Heart left ventricle (tissue), 16 donors: ENCODE results near the gene POLR2A. TPM values are rescaled to one million over a fixed set of nuclear protein-coding genes. Genes with fewer than 3 reads are reported as not detected.
A peak's percentile ranks its signal among the peaks of the same experiment; 100 is the strongest.
"Not testable (repeated sequence)": the region's sequence is repeated elsewhere in the genome, so short reads cannot be mapped to it uniquely, and the experiment has no call there.

Source experiments
- ATAC-seq, 4 donors: fragments of 200-7000 bp; cut with Tn5 transposase; one replicate each; pipeline ENCODE4 v1.9.1; 2020 to 2022; ENCODE audit warnings: moderate library complexity in 4 of 4, mild to moderate bottlenecking in 3 of 4, moderate number of reproducible peaks in 1 of 4
- DNase-seq, 5 donors: peaks; one replicate each; pipeline ENCODE4 v3.0.0-alpha.2; 2020
- H3K27ac ChIP-seq, 12 donors: fragments of 200-600 bp; sonication (generic) in 4 of 12; one replicate each; pipeline versions ENCODE4 v1.5.0 to v1.8.0; 2016 to 2022; ENCODE audit warnings: mild to moderate bottlenecking in 2 of 12
- H3K27me3 ChIP-seq, 9 donors: fragments of 200-600 bp; sonication (generic) in 2 of 9; one replicate each; pipeline versions ENCODE4 v1.5.1 to v1.8.0; 2016 to 2022; ENCODE audit warnings: mild to moderate bottlenecking in 3 of 9
- H3K36me3 ChIP-seq, 9 donors: fragments of 200-600 bp; sonication (generic) in 2 of 9; one replicate each; pipeline versions ENCODE4 v1.5.0 to v1.8.0; 2018 to 2022; ENCODE audit warnings: mild to moderate bottlenecking in 2 of 9
- H3K4me1 ChIP-seq, 12 donors: fragments of 200-600 bp; sonication (generic) in 4 of 12; one replicate each; pipeline versions ENCODE4 v1.5.0 to v1.8.0; 2016 to 2022; ENCODE audit warnings: mild to moderate bottlenecking in 3 of 12
- H3K4me3 ChIP-seq, 12 donors: fragments of 200-600 bp; sonication (generic) in 4 of 12; one replicate each; pipeline versions ENCODE4 v1.5.0 to v1.8.0; 2017 to 2022; ENCODE audit warnings: mild to moderate bottlenecking in 9 of 12, moderate library complexity in 4 of 12
- H3K9me3 ChIP-seq, 12 donors: fragments of 200-600 bp; sonication (generic) in 4 of 12; one replicate each; pipeline versions ENCODE4 v1.5.0 to v1.8.0; 2016 to 2022; ENCODE audit warnings: mild to moderate bottlenecking in 1 of 12
- CTCF ChIP-seq, 12 donors: fragments of 200-600 bp; sonication (generic) in 4 of 12; IDR thresholded peaks; one replicate each; pipeline versions ENCODE4 v1.5.0 to v1.8.0; 2018 to 2022; ENCODE audit warnings: antibody characterized with exemption in 12 of 12, mild to moderate bottlenecking in 5 of 12
- POLR2A ChIP-seq, 2 donors: fragments of 450-650 bp; IDR thresholded peaks; one replicate each; pipeline ENCODE4 v1.6.1; 2017; ENCODE audit warnings: antibody characterized with exemption in 2 of 2, mild to moderate bottlenecking in 2 of 2, moderate library complexity in 2 of 2
- WGBS, 4 donors: extraction: QIAGEN DNeasy Blood & Tissue Kit in 2 of 4; methylation state at CpG; one replicate each; pipeline versions ENCODE4 v1.1.5 to v1.1.7; 2013 to 2018; 5-methylcytosine and 5-hydroxymethylcytosine counted together
- intact Hi-C, 10 donors: fragments of 100-400 bp; cut with DNase I; formaldehyde crosslinking; loops; one replicate each; pipeline versions ENCODE4 v1.11.1 to v1.14.2; 2022
- polyA plus RNA-seq, 2 donors: library from polyadenylated mRNA; stranded (reverse); fragments of 200-250 nt; gene quantifications; one replicate each; pipeline ENCODE4 v1.2.3, GENCODE V29; 2013
- total RNA-seq, 9 donors: library from RNA; depleted of rRNA in 2 of 9; stranded (reverse); fragments of >200 nt in 2 of 9; fragmentation: NEBNext Ultra II Directional in 3 of 9; extraction: Animal tissue kit (Norgen Biotek cat#: 25700) in 3 of 9; gene quantifications; one replicate each; pipeline versions ENCODE4 v1.1.0 to v1.2.4, GENCODE V29; 2016 to 2023
- donor health status: ischemic (EF 13 %, LVEDD 7.1; RV severe dilation, severe dysfunction).
- donor health status: healthy with polysubstance abuse.
- donor health status: DM: no; HTN: yes; CAD: no.
- donor health status: DM: no; HTN: no; CAD: no.
- donor health status: ischemic (EF 25% LVEDD 6.9; RV normal size, moderate dysfunction).
- donor health status: ischemic (EF 25% LVEDD 5.7; RV mildly dilated, moderate dysfunction).
- donor health status: healthy.
- donor health status: DM: yes; HTN: yes; CAD: no.
- donor health status: ischemic (EF 35%, LVEDD 5.7; RV mildly dilated, moderate dysfunction).
- donor health status: nonischemic (EF 11% LVEDD 7.7; RV severe dilation, severe dysfunction).
- donor health status: DM: yes; HTN: yes; CAD: no.
- donor health status: PGD.
- donor health status: ischemic (EF 29% LVEDD 5.4; RV normal size, mild dysfunction).
- donor health status: nonischemic (EF 23%, LVEDD 6.1; RV moderate dilation, normal function).

The POLR2A gene
- total and polyA plus RNA-seq, 11 donors = 17.3 to 77.6 (median 41.5) TPM

GRCh38 chr17:7479213-7480088 is 4.7 kb upstream of the POLR2A start, which contains the start of gene ZBTB4:
TSS of gene ZBTB4 (minus strand) at chr17:7479631. CDS start at chr17:7466801, 12,830 bp downstream.
- Histone ChIP-seq H3K4me1 (peaks cover 7 to 78% (median 53%) of the 10 kb centered on the region in 12 donors), H3K4me3 (peak within 1 kb of the TSS; percentile 77 to 100 (median 96)), H3K9me3 (no peaks in the 10 kb centered on the region), H3K27me3 (no peaks in the 10 kb centered on the region), H3K36me3 (no peaks in the 10 kb centered on the region), H3K27ac (peak within 1 kb of the TSS; percentile 99 to 100 (median 100))
- WGBS, 4 donors = 1 to 2% (median 1%) methylated on average over 33 to 92 of the region's 92 CpGs
- intact Hi-C loops = loop anchor here (2.0 to 10.0 kb wide), 9 partner anchors 23 to 245 kb away; partner anchors contain the start of genes FGF11 (in 3 of the 10), KCTD11 (in 3 of the 10), TMEM102 (in 3 of the 10) and TMEM95 (in 2 of the 10)
- TF ChIP-seq POLR2A (IDR thresholded peaks at IDR 0.05) = peak; percentile 23 to 64
- TF ChIP-seq CTCF (IDR thresholded peaks at IDR 0.05) = no peak
- DNase-seq = peak; percentile 68 to 84 (median 78)
- peak in 2 of 4 donors; percentile 17 to 21 for ATAC-seq

DNA sequence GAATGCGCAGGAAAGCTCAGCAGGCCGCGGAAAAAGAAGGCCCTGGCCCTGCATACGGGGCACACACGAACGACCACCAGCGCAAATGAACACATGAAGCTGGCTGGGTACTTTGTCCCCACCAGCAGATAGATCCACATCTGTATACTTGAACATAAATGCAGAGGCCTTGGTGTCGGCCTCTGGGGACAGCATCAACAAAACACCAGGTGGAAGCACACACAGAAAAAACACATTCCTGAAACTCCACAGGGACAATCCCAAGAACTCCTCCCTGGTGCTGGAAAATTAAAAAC is 4.1 kb upstream of the POLR2A start:
- Histone ChIP-seq H3K4me3 (peak overlapping the region; percentile 77 to 100 (median 96)), H3K36me3 (no peaks in the 10 kb centered on the region), H3K27ac (peak overlapping the region; percentile 99 to 100 (median 100)), H3K4me1 (peaks cover 7 to 75% (median 47%) of the 10 kb centered on the region in 12 donors), H3K9me3 (no peaks in the 10 kb centered on the region), H3K27me3 (no peaks in the 10 kb centered on the region)
- ATAC-seq (no peak), DNase-seq (no peak)
- 2 to 7% (median 3%) methylated on average over 3 to 8 of the region's 8 CpGs for WGBS, 4 donors
- intact Hi-C loops = loop anchor here in 6 of 10 donors (5.0 to 10.0 kb wide), 7 partner anchors 43 to 245 kb away; partner anchors contain the start of genes FGF11 (in 3 of the 6), KCTD11 (in 3 of the 6), TMEM102 (in 3 of the 6) and TMEM95 (in 2 of the 6)
- TF ChIP-seq CTCF (IDR thresholded peaks at IDR 0.05) = no peak

DNA sequence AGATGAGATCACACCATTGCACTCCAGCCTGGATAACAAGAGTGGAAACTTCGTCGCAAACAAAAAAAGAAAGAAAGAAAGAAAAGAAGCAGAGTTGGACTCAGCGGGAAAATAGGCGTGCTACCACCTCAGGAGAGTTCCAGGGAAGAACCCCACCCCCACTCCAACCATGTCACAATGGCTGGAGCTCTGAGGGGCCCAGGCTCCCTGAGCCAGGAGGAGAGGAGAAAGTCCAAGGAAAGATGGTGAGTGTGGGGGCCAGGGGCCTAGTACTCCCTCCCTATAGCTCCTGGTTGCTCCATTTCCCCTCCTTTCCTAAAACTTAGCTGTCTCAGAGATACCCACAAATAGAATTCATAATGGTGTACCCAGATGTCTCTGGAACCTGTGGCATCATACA is 2.9 kb upstream of the POLR2A start, which contains the start of gene SLC35G6:
Gene SLC35G6, plus strand, starts transcription at position 172 of the 400 bp plus-strand sequence. Its CDS starts 71 bp downstream, at position 243.
- peak within 1 kb of the TSS in 9 of 12 donors; percentile 78 to 100 (median 96) for H3K4me3 ChIP-seq

GRCh38 chr17:7481842-7482741 is 2.1 kb upstream of the POLR2A start:
- peak in 1 of 5 donors; percentile 65 for DNase-seq
- H3K4me1 ChIP-seq = peaks cover 8 to 75% (median 46%) of the 10 kb centered on the region in 12 donors
- 81 to 87% (median 83%) methylated on average over 26 to 31 of the region's 31 CpGs for WGBS, 4 donors
- not testable (repeated sequence) for H3K9me3 ChIP-seq, H3K27me3 ChIP-seq, ATAC-seq, H3K4me3 ChIP-seq, H3K36me3 ChIP-seq
- peak overlapping the region in 11 of 12 donors; percentile 94 to 100 (median 100) for H3K27ac ChIP-seq
- intact Hi-C loops = loop anchor here in 6 of 10 donors (2.0 to 10.0 kb wide), 8 partner anchors 45 to 247 kb away; partner anchors contain the start of genes FGF11 (in 3 of the 6), KCTD11 (in 3 of the 6), TMEM102 (in 3 of the 6) and TMEM95 (in 2 of the 6)

More for the DNA sequence above, 2.9 kb upstream of the POLR2A start, which contains the start of gene SLC35G6:
- peak within 1 kb of the TSS; percentile 99 to 100 (median 100) for H3K27ac ChIP-seq
- intact Hi-C loops = loop anchor here in 6 of 10 donors (5.0 to 10.0 kb wide), 7 partner anchors 44 to 246 kb away; partner anchors contain the start of genes FGF11 (in 3 of the 6), KCTD11 (in 3 of the 6), TMEM102 (in 3 of the 6) and TMEM95 (in 2 of the 6)
- not testable (repeated sequence) for ATAC-seq, H3K9me3 ChIP-seq, H3K27me3 ChIP-seq, H3K36me3 ChIP-seq
- H3K4me1 ChIP-seq = peaks cover 12 to 75% (median 46%) of the 10 kb centered on the region in 12 donors
- DNase-seq = peak in 1 of 5 donors; percentile 16
- 92 to 95% (median 94%) methylated on average over 4 of the region's 4 CpGs for WGBS, 4 donors

DNA sequence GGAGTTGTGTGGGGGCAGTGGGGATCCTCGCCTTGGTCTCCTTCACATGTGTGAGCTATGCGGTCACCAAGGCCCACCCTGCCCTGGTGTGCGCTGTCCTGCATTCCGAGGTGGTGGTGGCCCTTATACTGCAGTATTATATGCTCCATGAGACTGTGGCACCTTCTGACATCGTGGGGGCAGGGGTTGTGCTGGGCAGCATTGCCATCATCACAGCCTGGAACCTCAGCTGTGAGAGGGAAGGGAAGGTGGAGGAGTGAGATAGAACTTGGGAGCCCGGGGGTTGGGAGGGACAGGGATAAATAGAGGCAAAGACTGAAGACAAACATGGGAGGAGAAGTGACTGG is 1.5 kb upstream of the POLR2A start:
- DNase-seq = peak in 1 of 5 donors; percentile 47
- intact Hi-C loops = loop anchor here in 6 of 10 donors (2.0 to 10.0 kb wide), 8 partner anchors 45 to 248 kb away; partner anchors contain the start of genes FGF11 (in 3 of the 6), KCTD11 (in 3 of the 6), TMEM102 (in 3 of the 6) and TMEM95 (in 2 of the 6)
- Histone ChIP-seq H3K4me1 (peaks cover 8 to 75% (median 47%) of the 10 kb centered on the region in 12 donors), H3K4me3 (peak overlapping the region in 10 of 12 donors; percentile 57 to 85 (median 72)), H3K27ac (peak overlapping the region; percentile 94 to 100 (median 100))
- H3K9me3 ChIP-seq, H3K36me3 ChIP-seq, ATAC-seq, H3K27me3 ChIP-seq: not testable (repeated sequence)
- WGBS, 4 donors = 67 to 71% (median 70%) methylated on average over 6 of the region's 6 CpGs
